Measurements from ENCODE around the gene SLC35G6. TPM values are rescaled to one million over a fixed set of nuclear protein-coding genes. Genes with fewer than 3 reads are reported as not detected.

Gene SLC35G6
- total and polyA plus RNA-seq, 12 donors: 0.24 TPM; not detected in 11

DNA sequence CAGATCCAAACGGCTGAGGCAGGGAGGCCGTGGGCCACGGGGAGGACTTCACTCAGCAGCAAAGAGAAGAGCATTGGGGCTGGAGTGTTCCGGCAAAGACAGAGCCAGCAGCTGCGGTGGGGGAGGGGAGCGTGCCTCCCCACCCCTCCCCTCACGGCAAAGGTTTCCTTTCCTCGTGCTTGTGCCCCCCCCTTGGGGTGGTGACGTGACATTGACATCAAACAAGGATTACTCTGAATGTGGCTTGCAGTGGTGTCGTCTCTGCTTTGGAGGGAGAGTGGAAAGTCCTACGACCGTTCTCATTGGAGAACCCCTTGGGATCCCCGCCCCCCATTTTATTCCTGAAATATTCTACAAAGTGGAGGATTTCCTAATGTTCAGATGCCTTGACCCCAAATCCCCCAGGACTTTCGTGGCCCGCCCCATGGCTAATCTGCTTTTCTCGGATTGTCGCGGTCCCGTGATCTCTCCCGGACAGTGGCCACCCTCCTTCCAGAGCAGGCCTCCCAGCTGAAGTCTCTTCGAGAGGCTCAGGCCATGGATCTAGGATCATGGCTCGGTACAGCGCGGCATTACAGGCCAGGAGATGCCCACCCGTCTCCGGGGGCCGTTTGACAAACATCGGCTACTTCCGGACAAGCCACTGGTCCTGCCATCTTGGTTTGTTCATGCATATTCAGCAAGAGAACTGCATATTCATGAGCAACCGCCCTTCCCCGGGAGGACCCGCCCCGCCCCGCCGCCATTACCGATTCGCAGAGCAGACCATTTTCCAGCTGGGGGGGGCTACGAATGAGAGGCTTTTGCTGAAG, 2.2 kb downstream of the SLC35G6 start:
- peak overlapping the region; percentile 95 to 100 (median 99) for H3K27ac ChIP-seq
- peaks cover 35 to 36% of the 10 kb centered on the region in 2 donors for H3K4me1 ChIP-seq (replicated peaks in 1 of 2)
- H3K27me3 ChIP-seq: no peaks in the 10 kb centered on the region
- TF ChIP-seq POLR2A (IDR thresholded peaks at IDR 0.05): peak in 1 of 2 donors; percentile 50
- TF ChIP-seq, protein P1, sequence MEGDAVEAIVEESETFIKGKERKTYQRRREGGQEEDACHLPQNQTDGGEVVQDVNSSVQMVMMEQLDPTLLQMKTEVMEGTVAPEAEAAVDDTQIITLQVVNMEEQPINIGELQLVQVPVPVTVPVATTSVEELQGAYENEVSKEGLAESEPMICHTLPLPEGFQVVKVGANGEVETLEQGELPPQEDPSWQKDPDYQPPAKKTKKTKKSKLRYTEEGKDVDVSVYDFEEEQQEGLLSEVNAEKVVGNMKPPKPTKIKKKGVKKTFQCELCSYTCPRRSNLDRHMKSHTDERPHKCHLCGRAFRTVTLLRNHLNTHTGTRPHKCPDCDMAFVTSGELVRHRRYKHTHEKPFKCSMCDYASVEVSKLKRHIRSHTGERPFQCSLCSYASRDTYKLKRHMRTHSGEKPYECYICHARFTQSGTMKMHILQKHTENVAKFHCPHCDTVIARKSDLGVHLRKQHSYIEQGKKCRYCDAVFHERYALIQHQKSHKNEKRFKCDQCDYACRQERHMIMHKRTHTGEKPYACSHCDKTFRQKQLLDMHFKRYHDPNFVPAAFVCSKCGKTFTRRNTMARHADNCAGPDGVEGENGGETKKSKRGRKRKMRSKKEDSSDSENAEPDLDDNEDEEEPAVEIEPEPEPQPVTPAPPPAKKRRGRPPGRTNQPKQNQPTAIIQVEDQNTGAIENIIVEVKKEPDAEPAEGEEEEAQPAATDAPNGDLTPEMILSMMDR (IDR thresholded peaks at IDR 0.05): no peak
- WGBS, 4 donors: 0 to 1% (median 1%) methylated on average over 30 to 38 of the region's 38 CpGs
- H3K4me3 ChIP-seq: peak overlapping the region in 3 of 4 donors; percentile 44 to 68 (median 65)
- peak; percentile 94 to 99 (median 97) for DNase-seq
- no peaks in the 10 kb centered on the region for H3K9me3 ChIP-seq (replicated peaks in 1 of 3)
- intact Hi-C loops (cut with DNase I): no loop called here
- no peaks in the 10 kb centered on the region for H3K36me3 ChIP-seq (replicated peaks in 1 of 2)

DNA sequence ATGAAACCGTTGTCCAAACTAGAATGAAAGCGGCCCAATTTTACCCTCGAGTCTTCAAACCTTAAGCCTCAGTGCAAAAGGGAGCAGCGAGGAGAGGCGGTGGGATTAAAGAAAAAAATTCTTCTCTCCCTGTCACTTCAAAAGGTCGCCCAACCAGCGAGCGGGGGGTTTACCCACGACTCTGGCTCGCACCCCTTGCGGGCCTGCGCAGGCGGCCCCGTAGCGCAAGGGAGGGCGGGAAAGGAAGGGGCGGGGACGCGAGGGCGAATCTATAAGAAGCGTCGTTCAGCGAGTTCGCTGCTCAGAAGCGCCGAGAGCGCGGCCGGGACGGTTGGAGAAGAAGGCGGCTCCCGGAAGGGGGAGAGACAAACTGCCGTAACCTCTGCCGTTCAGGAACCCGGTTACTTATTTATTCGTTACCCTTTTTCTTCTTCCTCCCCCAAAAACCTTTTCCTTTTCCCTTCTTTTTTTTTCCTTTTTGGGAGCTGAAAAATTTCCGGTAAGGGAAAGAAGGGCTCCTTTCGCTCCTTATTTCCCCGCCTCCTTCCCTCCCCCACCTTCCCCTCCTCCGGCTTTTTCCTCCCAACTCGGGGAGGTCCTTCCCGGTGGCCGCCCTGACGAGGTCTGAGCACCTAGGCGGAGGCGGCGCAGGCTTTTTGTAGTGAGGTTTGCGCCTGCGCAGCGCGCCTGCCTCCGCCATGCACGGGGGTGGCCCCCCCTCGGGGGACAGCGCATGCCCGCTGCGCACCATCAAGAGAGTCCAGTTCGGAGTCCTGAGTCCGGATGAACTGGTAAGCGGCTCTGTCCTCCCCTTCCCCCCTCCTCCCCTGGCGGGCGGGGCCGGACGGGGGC, 3.0 kb downstream of the SLC35G6 start, which contains the start of gene POLR2A:
Gene POLR2A, plus strand, starts transcription at position 300 of the 852 bp plus-strand sequence.
- Histone ChIP-seq H3K36me3 (replicated peaks in 1 of 2) (no peaks in the 10 kb centered on the region), H3K27ac (peak within 1 kb of the TSS; percentile 95 to 100 (median 99)), H3K9me3 (replicated peaks in 1 of 3) (no peaks in the 10 kb centered on the region), H3K4me1 (replicated peaks in 1 of 2) (peaks cover 37 to 43% of the 10 kb centered on the region in 2 donors), H3K27me3 (no peaks in the 10 kb centered on the region), H3K4me3 (peak within 1 kb of the TSS in 3 of 4 donors; percentile 44 to 68 (median 65))
- peak; percentile 98 to 99 (median 99) for DNase-seq
- TF ChIP-seq, protein P1 (IDR thresholded peaks at IDR 0.05): peak in 1 of 6 experiments; percentile 1
- TF ChIP-seq POLR2A (IDR thresholded peaks at IDR 0.05): peak; percentile 100
- intact Hi-C loops (cut with DNase I): no loop called here
- WGBS, 4 donors: 0 to 1% (median 0%) methylated on average over 39 to 64 of the region's 64 CpGs

DNA sequence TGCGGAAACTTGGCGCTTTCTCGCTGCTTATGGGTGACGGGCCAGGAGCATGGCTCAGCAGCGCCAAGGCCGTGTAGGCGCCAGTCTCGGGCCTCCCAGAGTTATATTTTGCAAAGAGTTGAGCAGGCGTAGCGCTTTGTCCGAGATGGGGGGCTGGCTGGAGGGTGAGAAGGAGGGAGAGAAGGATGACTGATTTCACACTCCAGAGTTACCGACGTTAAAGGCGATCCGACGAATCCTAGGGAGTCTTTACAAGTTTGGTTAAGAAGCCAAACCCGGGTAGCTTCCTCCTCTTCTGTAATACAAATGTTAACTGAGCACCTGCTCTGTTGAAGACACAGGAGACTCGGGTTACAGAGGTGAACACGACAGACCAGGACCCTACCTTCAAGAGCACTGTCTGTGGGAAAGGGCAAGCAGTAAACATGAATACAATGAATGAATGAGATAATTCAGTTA, 3.7 kb downstream of the SLC35G6 start:
- Histone ChIP-seq H3K36me3 (replicated peaks in 1 of 2) (no peaks in the 10 kb centered on the region), H3K27ac (peak overlapping the region in 4 of 5 donors; percentile 64 to 100 (median 98)), H3K9me3 (replicated peaks in 1 of 3) (no peaks in the 10 kb centered on the region), H3K27me3 (no peaks in the 10 kb centered on the region), H3K4me1 (replicated peaks in 1 of 2) (peaks cover 36 to 46% of the 10 kb centered on the region in 2 donors), H3K4me3 (peak overlapping the region in 2 of 4 donors; percentile 36 to 65)
- intact Hi-C loops (cut with DNase I): no loop called here
- 0 to 1% (median 0%) methylated on average over 11 to 19 of the region's 19 CpGs for WGBS, 4 donors
- TF ChIP-seq, protein P1 (IDR thresholded peaks at IDR 0.05): peak in 1 of 6 experiments; percentile 15
- TF ChIP-seq POLR2A (IDR thresholded peaks at IDR 0.05): no peak
- no peak for DNase-seq

DNA sequence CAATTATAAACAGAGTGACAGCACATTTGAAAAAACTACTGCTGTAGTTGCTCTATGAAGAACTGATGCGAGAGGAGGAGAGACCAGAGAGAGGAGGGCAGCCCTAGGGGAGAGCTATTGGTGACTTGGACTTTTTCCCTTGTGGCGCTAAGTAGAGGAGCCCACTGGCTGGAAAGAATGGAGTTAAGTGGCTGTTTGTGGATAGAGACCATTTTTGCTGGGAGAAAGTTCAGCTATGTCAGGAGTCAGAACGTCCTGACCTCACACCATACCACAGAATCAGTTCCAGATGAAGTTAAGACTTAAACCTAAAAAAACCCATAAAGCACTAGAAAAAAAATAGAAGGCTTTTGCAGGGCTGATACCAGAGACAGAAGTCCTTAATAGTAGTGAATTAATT, 4.9 kb downstream of the SLC35G6 start:
- 37 to 47% (median 45%) methylated on average over 3 of the region's 3 CpGs for whole genome bisulfite sequencing, 4 donors
- Histone ChIP-seq H3K4me3 (peak overlapping the region in 2 of 4 donors; percentile 19 to 65), H3K4me1 (replicated peaks in 1 of 2) (peaks cover 33 to 43% of the 10 kb centered on the region in 2 donors), H3K36me3 (replicated peaks in 1 of 2) (no peaks in the 10 kb centered on the region), H3K9me3 (replicated peaks in 1 of 3) (no peaks in the 10 kb centered on the region), H3K27me3 (no peaks in the 10 kb centered on the region), H3K27ac (peak overlapping the region in 1 of 5 donors; percentile 100)
- DNase-seq: no peak
- TF ChIP-seq, protein P1 (IDR thresholded peaks at IDR 0.05): no peak
- no peak for TF ChIP-seq POLR2A (IDR thresholded peaks at IDR 0.05)
- intact Hi-C loops (cut with DNase I): no loop called here
